KOPT-K1 (cell line): Measurements from ENCODE around the gene PIPOX.

ENCODE experiments used
- H3K27ac ChIP-seq: fragments of 200-600 bp; sonication (generic); 2 replicates; pipeline ENCODE4 v1.5.1; 2016; ENCODE audit warnings: antibody characterized with exemption, mild to moderate bottlenecking, low read depth, low read length; ENCODE audit not compliant: poor library complexity, severe bottlenecking
- H3K36me3 ChIP-seq: fragments of 200-600 bp; sonication (generic); 2 replicates; pipeline ENCODE4 v1.5.1; 2017; ENCODE audit warnings: antibody characterized with exemption, mild to moderate bottlenecking, low read length, moderate library complexity; ENCODE audit not compliant: insufficient read depth
- H3K9me3 ChIP-seq: fragments of 200-600 bp; sonication (generic); 2 replicates; pipeline ENCODE4 v1.5.1; 2017; ENCODE audit warnings: antibody characterized with exemption, low read length, mild to moderate bottlenecking; ENCODE audit not compliant: insufficient read depth, poor library complexity, severe bottlenecking

PIPOX gene

DNA sequence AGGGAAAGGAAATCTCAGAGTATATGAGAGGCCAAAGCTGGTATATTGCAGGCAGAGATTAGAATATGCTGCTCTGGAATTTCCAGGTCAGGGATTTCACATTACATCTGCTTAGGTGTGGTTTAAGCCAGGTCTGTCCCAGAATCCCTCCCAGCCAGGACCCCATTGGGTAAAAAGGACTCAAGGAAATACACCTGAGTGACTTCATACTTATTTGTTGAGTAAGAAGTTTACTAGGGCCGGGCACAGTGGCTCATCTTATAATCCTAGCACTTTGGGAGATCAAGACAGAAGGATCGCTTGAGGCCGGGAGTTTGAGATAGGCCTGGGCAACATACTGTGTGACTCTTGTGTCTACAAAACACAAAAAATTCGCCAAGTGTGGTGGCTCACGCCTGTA, 7.2 kb downstream of the PIPOX start:
- H3K9me3 ChIP-seq: no peaks in the 10 kb centered on the region
- no peak overlapping the region for H3K27ac ChIP-seq
- no peaks in the 10 kb centered on the region for H3K36me3 ChIP-seq

DNA sequence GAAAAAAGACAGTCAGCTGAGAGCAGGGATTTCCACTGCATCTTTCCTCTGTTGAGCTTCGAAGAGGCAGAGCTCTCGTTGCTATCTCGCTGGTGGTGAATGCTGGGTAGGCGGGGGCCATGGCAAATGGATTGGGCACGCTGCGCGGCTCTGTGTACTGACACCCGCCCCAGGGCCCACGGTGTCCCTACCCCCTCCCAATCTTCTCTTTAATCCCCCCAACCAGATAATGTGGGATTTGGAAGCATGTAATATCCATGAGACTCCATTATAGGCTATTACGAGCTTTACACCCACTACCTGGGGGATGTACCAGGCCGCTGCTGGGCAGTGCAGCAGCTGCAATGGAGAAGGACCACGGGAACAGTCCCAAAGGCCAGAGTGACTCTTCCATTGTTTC, 8.3 kb downstream of the PIPOX start:
- Histone ChIP-seq H3K27ac (no peak overlapping the region), H3K9me3 (no peaks in the 10 kb centered on the region), H3K36me3 (no peaks in the 10 kb centered on the region)

DNA sequence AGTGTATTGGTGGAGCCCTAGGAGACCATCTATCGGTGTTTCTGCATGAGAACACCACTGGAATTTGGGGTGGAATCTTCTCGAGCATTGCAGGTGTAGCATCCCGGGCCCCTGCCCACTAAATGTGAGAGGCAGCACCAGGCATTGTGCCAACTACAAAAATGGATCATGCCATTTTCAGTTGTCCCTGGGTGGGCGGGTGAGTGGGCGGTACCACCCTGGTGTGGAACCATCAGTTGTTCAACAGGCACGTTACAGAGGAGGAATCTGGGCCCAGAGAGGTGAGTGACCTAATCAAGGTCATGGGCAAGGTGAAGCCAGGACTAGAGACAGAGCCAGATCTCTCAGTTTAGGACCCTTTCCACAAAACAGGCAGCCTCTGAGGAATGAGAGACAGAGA, 8.8 kb downstream of the PIPOX start:
- H3K36me3 ChIP-seq: no peaks in the 10 kb centered on the region
- H3K9me3 ChIP-seq: no peaks in the 10 kb centered on the region
- no peak overlapping the region for H3K27ac ChIP-seq

DNA sequence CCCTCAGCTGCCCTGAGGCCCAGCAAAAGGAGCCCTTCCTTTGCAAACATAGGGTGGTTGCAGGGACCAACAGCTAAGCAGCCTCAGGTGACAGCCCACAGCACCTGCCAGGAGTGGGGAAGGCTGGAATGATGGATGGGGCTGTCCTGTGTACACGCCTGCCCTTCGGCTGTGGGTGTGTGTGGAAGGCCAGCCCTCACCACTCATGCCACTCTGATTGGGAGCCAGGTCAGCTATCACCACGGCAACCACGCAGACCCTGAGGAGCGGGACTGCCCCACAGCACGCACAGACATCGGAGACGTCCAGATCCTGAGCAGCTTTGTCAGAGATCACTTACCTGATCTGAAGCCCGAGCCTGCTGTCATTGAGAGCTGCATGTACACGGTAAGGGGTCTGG, 11.9 kb downstream of the PIPOX start:
- Histone ChIP-seq H3K27ac (no peak overlapping the region), H3K36me3 (no peaks in the 10 kb centered on the region), H3K9me3 (no peaks in the 10 kb centered on the region)

DNA sequence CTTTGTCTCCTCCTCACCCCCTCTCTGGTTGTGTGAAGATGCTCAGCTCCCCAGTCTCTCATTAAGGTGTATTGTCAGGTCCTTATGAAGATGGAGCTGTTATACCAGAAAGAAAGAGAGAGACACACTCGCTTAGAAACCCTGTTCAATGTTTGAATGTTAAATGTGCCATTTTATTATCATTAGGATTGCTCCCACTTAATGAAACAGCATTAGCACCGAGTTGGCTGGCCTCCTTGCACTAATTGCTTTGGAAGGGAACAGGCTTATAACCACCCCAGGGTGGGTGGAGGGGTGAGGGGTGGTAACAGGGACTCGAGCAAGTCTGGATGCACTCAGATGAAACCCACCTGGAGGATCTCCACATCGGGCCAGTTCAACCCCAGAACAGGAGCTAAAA, 14.4 kb downstream of the PIPOX start:
- Histone ChIP-seq H3K36me3 (no peaks in the 10 kb centered on the region), H3K9me3 (no peaks in the 10 kb centered on the region), H3K27ac (no peak overlapping the region)

DNA sequence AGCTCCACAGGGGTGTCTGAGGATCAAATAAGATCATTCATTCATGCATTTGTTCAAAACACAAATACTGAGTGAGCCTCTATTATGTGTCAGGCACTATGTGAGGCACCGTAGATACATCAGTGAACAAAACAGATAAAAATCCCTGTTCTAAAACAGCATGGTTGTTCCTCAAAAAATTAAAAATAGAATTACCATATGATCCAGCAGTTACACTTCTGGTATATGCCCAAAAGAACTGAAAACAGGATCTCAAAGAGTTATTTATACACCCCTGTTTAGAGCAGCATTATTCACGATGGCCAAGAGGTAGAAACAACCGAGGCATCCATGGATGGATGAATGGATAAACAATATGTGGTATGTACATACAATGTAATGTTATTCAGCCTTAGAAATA, 15.4 kb downstream of the PIPOX start:
- H3K9me3 ChIP-seq: no peaks in the 10 kb centered on the region
- no peak overlapping the region for H3K27ac ChIP-seq
- H3K36me3 ChIP-seq: no peaks in the 10 kb centered on the region

DNA sequence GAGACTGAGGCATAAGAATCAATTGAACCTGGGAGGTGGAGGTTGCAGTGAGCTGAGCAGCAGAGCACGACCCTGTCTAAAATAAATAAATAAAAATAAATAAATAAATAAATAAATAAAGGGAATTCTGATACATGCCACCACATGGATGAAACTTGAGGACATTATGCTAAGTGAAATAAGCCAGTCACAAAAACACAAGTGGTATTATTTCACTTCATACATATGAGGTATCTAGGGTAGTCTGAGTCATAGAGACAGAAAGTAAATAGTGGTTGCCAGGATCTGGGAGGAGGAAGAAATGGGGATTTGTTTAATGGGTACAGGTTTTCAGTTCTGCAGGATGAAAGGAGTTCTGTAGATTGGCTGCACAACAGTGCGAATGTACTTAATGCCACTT, 16.3 kb downstream of the PIPOX start:
- no peaks in the 10 kb centered on the region for H3K36me3 ChIP-seq
- H3K27ac ChIP-seq: no peak overlapping the region
- no peaks in the 10 kb centered on the region for H3K9me3 ChIP-seq

DNA sequence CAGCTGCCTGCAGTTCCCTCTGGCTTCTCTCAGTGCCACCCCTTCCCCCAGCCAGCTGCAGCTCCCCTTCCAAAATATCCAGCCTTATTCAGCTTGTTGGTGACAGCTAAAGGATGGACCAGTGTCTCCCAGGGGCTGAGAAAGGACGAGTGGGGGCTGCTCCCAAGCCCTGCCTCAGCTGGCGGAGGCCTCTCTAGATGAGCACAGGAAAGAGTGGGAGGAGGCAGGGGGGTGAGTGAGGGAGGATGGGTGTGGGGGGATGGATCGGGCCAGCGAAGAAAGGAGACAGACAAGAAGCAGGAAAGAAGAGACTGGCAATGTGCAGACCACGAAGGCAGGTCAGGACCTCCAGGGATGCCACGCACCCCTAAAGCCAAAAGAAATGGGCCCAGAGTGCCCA, 17.5 kb downstream of the PIPOX start:
- Histone ChIP-seq H3K36me3 (no peaks in the 10 kb centered on the region), H3K9me3 (no peaks in the 10 kb centered on the region), H3K27ac (peak overlapping the region; percentile 13)

DNA sequence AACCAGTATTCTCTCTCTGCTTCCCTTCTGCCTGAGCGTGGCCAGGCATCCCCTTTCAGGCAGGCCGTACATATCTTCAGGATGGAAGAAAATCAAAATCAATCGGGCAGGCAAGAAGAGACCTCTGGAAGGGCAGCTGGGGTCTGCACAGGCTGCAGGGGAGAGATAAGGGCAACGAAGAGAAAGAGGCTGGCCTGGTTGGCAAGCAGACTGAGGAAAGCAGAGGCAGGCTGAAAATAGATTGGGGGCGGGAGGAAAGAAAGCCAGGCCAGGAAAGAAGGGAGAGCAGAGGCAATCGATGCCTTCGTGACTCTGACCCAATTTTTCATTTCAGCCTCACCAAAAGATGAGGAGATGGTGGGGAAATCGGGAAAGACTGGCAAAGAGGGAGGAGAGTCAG, 18.1 kb downstream of the PIPOX start:
- Histone ChIP-seq H3K27ac (no peak overlapping the region), H3K36me3 (no peaks in the 10 kb centered on the region), H3K9me3 (no peaks in the 10 kb centered on the region)

DNA sequence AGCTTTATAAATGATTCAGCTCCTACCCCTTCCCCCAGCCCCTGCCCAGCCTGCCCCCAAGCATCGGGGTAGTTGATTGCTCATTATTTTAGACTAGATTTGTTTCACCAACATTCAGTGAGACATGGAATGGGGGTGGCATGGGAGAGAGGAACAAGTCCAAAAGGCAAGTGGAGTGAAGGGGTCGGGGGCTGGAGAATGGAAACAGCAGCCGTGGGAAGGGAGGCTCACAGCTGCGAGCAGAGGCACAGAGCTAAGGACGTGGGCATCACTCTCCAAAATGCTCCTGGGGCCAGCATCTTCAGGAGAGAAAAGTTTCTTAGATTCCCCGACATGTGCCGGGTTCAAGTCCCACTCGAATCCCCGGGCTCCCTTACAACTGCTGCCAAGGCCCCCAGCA, 19.3 kb downstream of the PIPOX start:
- no peaks in the 10 kb centered on the region for H3K36me3 ChIP-seq
- no peak overlapping the region for H3K27ac ChIP-seq
- no peaks in the 10 kb centered on the region for H3K9me3 ChIP-seq

DNA sequence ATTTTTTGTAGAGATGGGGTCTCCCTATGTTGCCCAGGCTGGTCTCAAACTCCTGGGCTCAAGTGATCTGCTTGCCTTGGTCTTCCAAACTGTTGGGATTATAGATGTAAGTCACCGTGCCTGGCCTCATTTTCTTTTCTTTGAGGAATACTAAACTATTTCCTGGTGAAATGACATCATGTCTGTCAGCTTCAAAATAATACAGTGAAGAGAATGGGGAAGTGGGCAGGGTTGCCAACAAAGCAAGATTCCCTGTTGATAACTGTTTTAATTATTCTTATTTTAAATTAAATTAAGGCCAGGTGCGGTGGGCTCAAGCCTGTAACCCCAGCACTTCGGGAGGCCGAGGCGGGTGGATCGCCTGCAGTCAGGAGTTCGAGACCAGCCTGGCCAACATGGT, 21.1 kb downstream of the PIPOX start:
- no peaks in the 10 kb centered on the region for H3K36me3 ChIP-seq
- H3K27ac ChIP-seq: no peak overlapping the region
- H3K9me3 ChIP-seq: no peaks in the 10 kb centered on the region

DNA sequence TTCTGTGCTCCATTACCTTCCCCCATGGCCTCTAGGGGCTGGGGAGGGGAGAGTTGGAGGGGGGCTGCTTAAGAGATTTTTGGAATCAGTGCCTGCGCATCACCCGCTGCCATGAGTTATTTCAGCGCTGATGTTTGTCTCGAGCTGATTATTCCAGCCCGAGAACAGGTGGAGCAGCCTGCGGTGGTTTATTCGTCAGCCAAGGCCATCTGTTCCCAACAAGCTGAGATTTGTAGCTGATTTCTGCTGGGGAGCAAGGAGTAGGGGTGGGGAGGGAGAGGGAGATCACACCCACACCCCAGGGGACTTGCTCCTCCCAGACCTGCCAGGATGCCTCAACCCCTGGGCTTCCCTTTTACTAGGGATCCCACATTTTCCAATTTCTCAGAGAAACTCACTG, 23.1 kb downstream of the PIPOX start:
- H3K9me3 ChIP-seq: no peaks in the 10 kb centered on the region
- no peaks in the 10 kb centered on the region for H3K36me3 ChIP-seq
- no peak overlapping the region for H3K27ac ChIP-seq

DNA sequence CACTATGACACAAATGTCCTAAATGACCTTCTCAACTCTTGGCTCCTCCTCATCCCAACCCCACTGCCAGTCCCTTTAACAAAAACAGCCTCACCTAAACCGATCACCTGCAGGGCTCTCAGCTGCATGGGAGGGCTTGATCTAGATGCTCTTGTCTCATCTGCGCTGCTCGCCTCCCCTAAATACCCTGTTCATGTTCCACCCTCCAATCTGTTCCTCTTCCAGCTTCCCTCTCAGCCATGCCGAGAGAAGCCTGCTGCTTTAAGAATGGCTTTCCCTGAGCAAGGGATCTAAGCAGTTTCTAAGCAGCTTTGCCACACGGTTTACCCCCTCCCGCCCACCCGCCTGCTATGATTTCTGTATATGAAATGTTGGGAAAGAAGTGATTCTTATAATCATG, 23.7 kb downstream of the PIPOX start:
- Histone ChIP-seq H3K36me3 (no peaks in the 10 kb centered on the region), H3K9me3 (no peaks in the 10 kb centered on the region), H3K27ac (no peak overlapping the region)

DNA sequence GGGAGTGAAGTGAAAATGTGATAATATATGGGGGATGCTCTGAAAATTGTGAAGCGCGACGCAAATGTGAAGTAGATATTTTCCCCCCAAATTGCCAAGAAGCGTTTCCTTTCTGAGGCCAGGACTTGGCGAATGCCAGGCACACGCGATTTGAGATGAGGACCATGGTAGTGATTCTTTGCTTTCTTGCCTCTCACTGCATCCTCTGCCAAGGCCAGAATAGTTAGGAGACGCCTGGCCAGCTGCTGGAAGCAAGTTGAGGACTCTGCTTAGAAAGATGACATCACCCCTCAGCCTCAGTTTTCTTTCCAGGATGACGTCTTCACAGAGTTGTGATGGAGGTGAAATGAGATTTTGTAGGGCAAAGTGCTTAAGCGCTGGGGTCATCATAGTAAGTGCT, 25.9 kb downstream of the PIPOX start:
- no peak overlapping the region for H3K27ac ChIP-seq
- no peaks in the 10 kb centered on the region for H3K36me3 ChIP-seq
- no peaks in the 10 kb centered on the region for H3K9me3 ChIP-seq

DNA sequence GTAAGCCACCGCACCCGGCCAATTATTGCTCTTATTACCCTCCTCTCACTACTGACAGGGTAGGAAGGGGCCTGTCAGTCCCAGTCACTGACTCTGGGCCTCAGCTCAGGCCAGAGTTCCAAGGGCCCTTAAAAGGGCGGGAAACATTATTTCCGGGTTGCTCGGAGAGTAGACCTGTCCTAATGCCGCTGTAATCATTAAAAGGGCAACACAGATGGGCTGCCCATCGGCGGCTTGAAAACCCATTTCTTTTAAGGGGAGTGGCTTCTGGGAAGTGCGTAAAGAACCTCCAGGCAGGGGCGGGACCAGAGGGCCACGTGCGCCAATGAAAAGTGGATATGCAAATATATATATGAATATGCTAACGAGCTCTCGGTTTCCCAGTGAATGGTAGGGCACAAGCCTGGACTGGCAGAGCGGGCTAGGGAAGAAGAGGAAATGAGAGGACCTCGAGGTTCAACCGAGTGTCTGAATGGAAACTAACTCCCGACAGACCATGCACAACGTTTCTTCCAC, 26.6 kb downstream of the PIPOX start:
- no peaks in the 10 kb centered on the region for H3K9me3 ChIP-seq
- H3K27ac ChIP-seq: no peak overlapping the region
- no peaks in the 10 kb centered on the region for H3K36me3 ChIP-seq

DNA sequence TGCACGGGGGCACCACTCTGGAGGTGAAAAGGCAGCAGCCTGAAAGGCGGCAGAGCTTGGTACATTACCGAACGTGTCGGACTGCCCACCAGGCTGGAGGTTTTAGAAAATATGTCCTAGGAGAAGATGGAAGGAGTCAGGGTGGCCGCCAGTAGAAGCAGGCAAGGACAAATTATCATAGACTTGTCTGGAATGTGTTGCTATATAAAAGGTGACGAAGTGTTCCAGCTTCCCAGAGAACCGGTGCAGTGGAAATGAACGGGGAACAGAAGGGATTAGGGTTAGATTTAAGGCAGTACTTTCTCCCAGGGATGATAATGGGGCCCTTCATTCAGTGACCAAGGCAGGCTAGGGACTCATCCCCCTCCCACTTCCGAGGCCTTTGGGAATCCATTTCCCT, 27.4 kb downstream of the PIPOX start:
- H3K9me3 ChIP-seq: no peaks in the 10 kb centered on the region
- no peaks in the 10 kb centered on the region for H3K36me3 ChIP-seq
- H3K27ac ChIP-seq: no peak overlapping the region

DNA sequence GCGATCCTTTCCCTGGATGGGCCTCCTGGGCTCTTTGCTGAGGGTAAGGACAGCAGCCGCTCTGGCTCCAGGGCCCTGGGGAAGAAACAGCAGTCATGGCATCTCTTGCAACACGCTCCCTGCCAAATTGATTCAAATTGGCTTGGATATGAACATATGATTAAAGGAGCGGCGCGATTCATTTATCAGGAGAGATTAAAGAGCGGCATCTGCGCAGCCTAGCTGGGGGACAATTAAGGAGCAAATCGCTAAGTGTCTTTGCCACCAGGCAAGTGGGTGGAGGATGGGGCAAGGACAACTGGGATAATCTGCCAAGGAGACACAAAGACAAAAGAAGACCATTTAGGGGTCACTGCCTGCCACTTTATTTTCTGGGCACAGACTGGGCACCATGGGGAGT, 27.8 kb downstream of the PIPOX start:
- H3K36me3 ChIP-seq: peaks cover 3% of the 10 kb centered on the region; the same call in 1 of the 2 replicates
- no peak overlapping the region for H3K27ac ChIP-seq
- no peaks in the 10 kb centered on the region for H3K9me3 ChIP-seq
